Raji (cell line): ENCODE measurements around the gene EBLN1.

Experiments used
- POLR2A ChIP-seq: IDR thresholded peaks from 2 replicates; pipeline ENCODE4 v1.6.1; 2011; ENCODE audit warnings: low read depth, low read length, control low read depth; ENCODE audit not compliant: insufficient read depth

The EBLN1 gene

DNA sequence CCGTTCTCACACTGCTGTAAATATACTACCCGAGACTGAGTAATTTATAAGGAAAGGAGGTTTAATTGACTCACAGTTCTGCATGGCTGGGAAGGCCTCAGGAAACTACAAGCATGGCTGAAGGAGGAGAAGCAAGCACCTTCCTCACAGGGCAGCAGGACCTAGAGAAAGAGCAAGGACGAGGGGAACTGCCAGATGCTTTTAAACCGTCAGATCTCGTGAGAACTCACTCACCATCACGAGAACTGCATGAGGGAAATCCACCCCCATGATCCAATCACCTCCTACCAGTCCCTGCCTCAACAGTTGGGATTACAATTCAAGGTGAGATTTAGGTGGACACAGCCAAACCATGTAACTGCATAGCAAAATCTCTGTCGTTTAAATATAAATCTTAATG, at the start of gene EBLN1:
EBLN1 (minus strand) TSS at position 174 of the 400 bp plus-strand sequence. CDS start 8,032 bp downstream, outside the sequence.
- no peak for TF ChIP-seq POLR2A

DNA sequence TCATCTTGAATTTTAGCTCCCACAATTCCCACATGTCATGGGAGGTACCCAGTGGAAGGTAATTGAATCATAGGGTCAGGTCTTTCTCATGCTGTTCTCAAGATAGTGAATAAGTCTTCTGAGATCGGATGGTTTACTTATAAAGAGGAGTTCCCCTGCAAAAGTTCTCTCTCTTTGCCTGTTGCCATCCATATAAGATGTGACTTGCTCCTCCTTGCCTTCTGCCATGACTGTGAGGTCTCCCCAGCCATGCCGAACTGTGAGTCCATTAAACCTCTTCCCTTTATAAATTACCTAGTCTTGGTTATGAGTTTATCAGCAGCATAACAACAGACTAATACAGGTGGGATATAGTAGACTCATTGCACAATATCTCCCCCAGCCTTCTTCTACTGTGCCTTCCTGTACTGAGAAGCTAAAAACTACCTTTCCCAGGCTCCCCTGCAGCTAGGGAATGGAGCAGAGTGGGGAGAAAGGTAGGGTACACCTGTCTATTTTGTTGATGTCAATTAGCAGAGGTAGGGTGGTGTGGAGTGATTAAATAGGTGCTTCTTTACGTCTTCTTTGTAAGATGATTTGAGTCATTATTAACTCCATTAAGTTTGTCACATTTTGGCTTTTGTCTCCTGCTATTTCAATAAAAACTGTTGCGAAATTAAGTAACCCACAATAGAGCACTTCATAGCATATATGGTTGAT, 48.2 kb upstream of the EBLN1 start:
- TF ChIP-seq POLR2A, result no peak

GRCh38 chr10:22263106-22263505, 45.3 kb upstream of the EBLN1 start:
- no peak for TF ChIP-seq POLR2A

GRCh38 chr10:22259280-22259679, 41.5 kb upstream of the EBLN1 start:
- no peak for TF ChIP-seq POLR2A

- TF ChIP-seq POLR2A, result no peak
Observed at GRCh38 chr10:22258471-22258870, 40.7 kb upstream of the EBLN1 start.

DNA sequence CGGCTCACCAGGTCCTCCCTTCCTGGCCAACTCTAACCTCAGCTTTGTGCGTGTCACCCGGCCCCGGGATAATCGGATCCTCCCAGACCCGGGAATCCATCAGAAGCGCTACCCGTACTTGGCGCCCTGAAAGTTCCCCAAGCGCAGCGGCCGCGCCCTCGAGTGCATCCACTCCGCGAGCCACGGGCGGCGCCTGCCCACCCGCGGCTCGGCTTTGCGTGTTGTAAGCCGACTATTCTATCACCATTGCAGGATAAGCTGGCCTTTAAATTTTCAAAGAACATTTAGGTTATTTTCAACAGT, 35.7 kb upstream of the EBLN1 start:
- no peak for TF ChIP-seq POLR2A

DNA sequence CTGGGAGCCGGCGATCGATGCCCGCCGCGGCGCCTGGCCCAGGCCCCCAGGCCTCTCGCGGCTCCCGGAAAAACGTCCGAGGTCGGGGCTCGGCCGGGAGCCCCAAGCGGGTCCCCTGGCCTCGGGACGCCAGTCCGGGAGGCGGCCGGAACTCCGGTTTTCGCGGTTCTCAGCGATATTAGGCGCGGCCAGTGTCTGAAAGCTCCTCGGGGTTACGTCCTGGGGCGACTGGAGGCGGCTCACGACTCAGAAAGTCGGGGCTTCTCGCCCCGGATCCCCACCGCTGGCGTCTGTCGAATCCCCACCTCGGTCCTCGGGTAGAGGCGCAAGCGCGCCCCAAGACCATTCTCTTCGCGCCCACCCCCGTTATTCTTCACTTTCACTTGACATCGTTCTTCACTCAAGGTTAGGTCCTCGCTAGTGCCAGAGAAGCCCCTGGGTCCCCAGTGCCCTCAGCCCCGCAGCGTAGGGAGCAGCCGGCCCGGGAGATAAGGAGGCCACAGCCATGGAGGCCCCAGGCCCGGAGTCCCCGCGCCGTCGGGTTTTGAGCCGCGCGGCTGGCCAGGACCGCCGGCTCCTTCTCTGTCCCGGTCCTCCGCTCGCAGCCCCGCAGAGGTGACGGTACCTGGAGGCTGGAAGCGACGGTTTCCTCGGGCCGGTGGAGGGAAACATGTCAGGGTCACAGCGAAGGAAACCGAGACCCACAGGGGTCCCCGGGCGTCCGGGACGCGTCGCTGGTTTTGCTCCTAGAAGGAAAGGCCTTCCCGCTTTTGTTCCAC, 35.2 kb upstream of the EBLN1 start:
- TF ChIP-seq POLR2A, result no peak

- TF ChIP-seq POLR2A, result no peak
Observed at GRCh38 chr10:22252224-22252800, 34.5 kb upstream of the EBLN1 start.

- TF ChIP-seq POLR2A, result no peak
Observed at GRCh38 chr10:22251751-22252223, 34.0 kb upstream of the EBLN1 start.

- TF ChIP-seq POLR2A, result no peak
Observed at GRCh38 chr10:22250897-22251660, 33.3 kb upstream of the EBLN1 start.

DNA sequence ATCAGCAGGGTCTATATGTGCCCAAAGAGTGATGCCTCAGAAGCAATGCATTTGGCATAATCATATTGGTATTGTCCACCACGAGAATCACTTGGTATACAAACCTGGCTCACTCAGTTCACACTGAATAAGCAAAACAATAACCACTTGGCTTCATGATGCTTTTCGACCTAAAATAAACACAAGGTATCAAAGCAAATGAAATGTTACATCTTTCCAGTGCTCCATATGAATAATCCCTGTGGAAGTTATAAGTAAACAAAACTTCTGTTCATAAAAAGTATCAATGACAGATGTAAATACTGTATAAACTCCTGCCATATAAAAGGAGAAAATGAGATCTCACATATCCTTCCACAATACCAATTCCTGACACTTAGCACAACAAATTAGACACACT, 29.8 kb upstream of the EBLN1 start:
- no peak for TF ChIP-seq POLR2A

GRCh38 chr10:22246680-22247391, 29.0 kb upstream of the EBLN1 start:
- no peak for TF ChIP-seq POLR2A

GRCh38 chr10:22245567-22245966, 27.8 kb upstream of the EBLN1 start:
- TF ChIP-seq POLR2A, result no peak

DNA sequence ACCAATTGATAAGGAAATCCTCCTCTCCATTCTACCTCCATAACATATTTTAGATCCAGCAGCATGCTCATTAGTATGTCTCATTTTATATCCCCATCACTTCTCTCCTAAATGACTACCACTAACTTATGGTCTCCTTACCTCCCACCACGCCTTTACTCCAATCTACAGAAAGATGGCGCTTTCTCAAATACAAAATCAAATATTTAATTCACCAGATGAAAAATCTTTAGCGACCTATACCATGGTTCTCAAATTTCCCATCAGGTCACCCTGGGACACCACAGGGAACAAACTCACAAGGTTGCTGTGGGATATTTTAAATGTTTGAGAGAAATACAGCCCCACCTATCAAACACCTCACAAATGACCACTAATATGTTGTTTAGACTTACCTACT, 27.0 kb upstream of the EBLN1 start:
- no peak for TF ChIP-seq POLR2A

- TF ChIP-seq POLR2A, result no peak
Observed at GRCh38 chr10:22244001-22244400, 26.2 kb upstream of the EBLN1 start.
